ENCODE measurements around the gene USP54. TPM values are rescaled to one million over a fixed set of nuclear protein-coding genes. Genes with fewer than 3 reads are reported as not detected.

Gene USP54
- total RNA-seq, 1 donor from 2014 or later = 5.3 TPM

- no peak for DNase-seq (ENCODE audit: low read depth, low spot score)
Measured at GRCh38 chr10:73478636-73479035, 112.5 kb downstream of the USP54 start.

- no peak for DNase-seq (ENCODE audit: low read depth, low spot score)
Measured at GRCh38 chr10:73471226-73471625, 119.9 kb downstream of the USP54 start.

GRCh38 chr10:73469579-73469978 lies 121.6 kb downstream of the USP54 start:
- no peak for DNase-seq (ENCODE audit: low read depth, low spot score)

- DNase-seq (ENCODE audit: low read depth, low spot score) = no peak
Measured at GRCh38 chr10:73467206-73467605, 123.9 kb downstream of the USP54 start.

GRCh38 chr10:73465978-73466726 lies 125.0 kb downstream of the USP54 start:
- no peak for DNase-seq (ENCODE audit: low read depth, low spot score)

GRCh38 chr10:73460897-73461296 lies 130.2 kb downstream of the USP54 start:
- DNase-seq (ENCODE audit: low read depth, low spot score) = no peak

GRCh38 chr10:73459683-73460314 lies 131.3 kb downstream of the USP54 start:
- DNase-seq (ENCODE audit: low read depth, low spot score) = no peak

GRCh38 chr10:73456187-73456890 lies 134.8 kb downstream of the USP54 start:
- no peak for DNase-seq (ENCODE audit: low read depth, low spot score)

GRCh38 chr10:73449113-73449512 lies 142.0 kb downstream of the USP54 start:
- DNase-seq (ENCODE audit: low read depth, low spot score) = no peak

GRCh38 chr10:73448384-73448783 lies 142.8 kb downstream of the USP54 start:
- no peak for DNase-seq (ENCODE audit: low read depth, low spot score)

Other genes starting within 250 kb of the USP54 start
- 0.13 and 0.28 TPM in 2 replicates for gene CFAP70, start 232.5 kb downstream of the USP54 start, total RNA-seq
- 106 and 131 TPM in 2 replicates for gene ANXA7, start 177.3 kb downstream of the USP54 start, total RNA-seq
- gene MSS51, start 157.8 kb downstream of the USP54 start, total RNA-seq = 0.59 and 0.78 TPM in 2 replicates
- 12.7 and 12.9 TPM in 2 replicates for gene PPP3CB, start 95.3 kb downstream of the USP54 start, total RNA-seq
- not detected in 2 replicates for gene MYOZ1, start 50.1 kb upstream of the USP54 start, total RNA-seq
- gene SYNPO2L, start 64.7 kb upstream of the USP54 start, total RNA-seq = not detected in 2 replicates
- 1.1 and 1.8 TPM in 2 replicates for gene AGAP5, start 106.8 kb upstream of the USP54 start, total RNA-seq
- gene SEC24C, start 153.0 kb upstream of the USP54 start, total RNA-seq = 72.5 and 73.7 TPM in 2 replicates
- gene CHCHD1, start 190.7 kb upstream of the USP54 start, total RNA-seq = 30.9 and 31.3 TPM in 2 replicates
- 31.5 and 39.8 TPM in 2 replicates for gene ZSWIM8, start 194.3 kb upstream of the USP54 start, total RNA-seq
- 12.9 and 17.4 TPM in 2 replicates for gene NDST2, start 220.3 kb upstream of the USP54 start, total RNA-seq